ENCODE data around the gene ATP10B.

DNA sequence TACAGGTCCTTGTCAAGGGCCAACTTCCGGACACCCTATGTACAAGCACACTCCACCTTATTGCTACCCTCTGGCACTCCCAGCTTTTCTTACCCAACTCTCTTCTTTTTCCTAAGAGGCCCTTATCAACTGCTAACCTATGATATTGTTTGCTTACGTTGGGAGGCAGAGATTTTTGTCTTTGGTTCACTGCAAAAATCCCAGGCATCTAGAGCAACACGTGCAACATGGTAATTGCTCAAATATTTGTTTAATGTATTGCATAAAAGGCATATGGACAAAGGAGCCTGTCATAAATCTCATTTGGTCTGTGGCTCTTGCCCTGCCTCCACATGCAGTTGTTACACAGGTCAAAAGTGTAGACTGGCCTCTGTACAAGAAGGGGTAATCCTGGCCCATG, 35.8 kb upstream of the ATP10B start:
- no peak for TF ChIP-seq POLR2A (IDR thresholded peaks at IDR 0.05)
- TF ChIP-seq, protein P1, sequence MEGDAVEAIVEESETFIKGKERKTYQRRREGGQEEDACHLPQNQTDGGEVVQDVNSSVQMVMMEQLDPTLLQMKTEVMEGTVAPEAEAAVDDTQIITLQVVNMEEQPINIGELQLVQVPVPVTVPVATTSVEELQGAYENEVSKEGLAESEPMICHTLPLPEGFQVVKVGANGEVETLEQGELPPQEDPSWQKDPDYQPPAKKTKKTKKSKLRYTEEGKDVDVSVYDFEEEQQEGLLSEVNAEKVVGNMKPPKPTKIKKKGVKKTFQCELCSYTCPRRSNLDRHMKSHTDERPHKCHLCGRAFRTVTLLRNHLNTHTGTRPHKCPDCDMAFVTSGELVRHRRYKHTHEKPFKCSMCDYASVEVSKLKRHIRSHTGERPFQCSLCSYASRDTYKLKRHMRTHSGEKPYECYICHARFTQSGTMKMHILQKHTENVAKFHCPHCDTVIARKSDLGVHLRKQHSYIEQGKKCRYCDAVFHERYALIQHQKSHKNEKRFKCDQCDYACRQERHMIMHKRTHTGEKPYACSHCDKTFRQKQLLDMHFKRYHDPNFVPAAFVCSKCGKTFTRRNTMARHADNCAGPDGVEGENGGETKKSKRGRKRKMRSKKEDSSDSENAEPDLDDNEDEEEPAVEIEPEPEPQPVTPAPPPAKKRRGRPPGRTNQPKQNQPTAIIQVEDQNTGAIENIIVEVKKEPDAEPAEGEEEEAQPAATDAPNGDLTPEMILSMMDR (IDR thresholded peaks at IDR 0.05), result no peak

All from vagina (tissue), 2 donors.